ENCODE data around the gene PACSIN3.
A peak's percentile ranks its signal among the peaks of the same experiment; 100 is the strongest.

Gene PACSIN3

GRCh38 chr11:47152126-47152952 lies 33.9 kb downstream of the PACSIN3 start:
- DNase-seq = no peak

GRCh38 chr11:47149782-47150181 lies 36.5 kb downstream of the PACSIN3 start:
- no peak for DNase-seq

GRCh38 chr11:47148903-47149531 lies 37.2 kb downstream of the PACSIN3 start:
- peak; percentile 14 for DNase-seq

GRCh38 chr11:47148270-47148669 lies 38.0 kb downstream of the PACSIN3 start:
- DNase-seq = no peak

GRCh38 chr11:47147681-47148080 lies 38.6 kb downstream of the PACSIN3 start:
- DNase-seq = no peak

- DNase-seq = no peak
These were observed 39.0 kb downstream of the PACSIN3 start for GRCh38 chr11:47147250-47147649.

GRCh38 chr11:47144541-47144940 lies 41.7 kb downstream of the PACSIN3 start:
- DNase-seq = no peak

- DNase-seq = no peak
These were observed 42.9 kb downstream of the PACSIN3 start for GRCh38 chr11:47143322-47143721.

- no peak for DNase-seq
These were observed 46.4 kb downstream of the PACSIN3 start for GRCh38 chr11:47139878-47140277.

- no peak for DNase-seq
These were observed 48.8 kb downstream of the PACSIN3 start for GRCh38 chr11:47137476-47137875.

- DNase-seq = no peak
These were observed 49.3 kb downstream of the PACSIN3 start for GRCh38 chr11:47136921-47137320.

- DNase-seq = no peak
These were observed 49.9 kb downstream of the PACSIN3 start for GRCh38 chr11:47136327-47136726.

- no peak for DNase-seq
These were observed 53.3 kb downstream of the PACSIN3 start for GRCh38 chr11:47132981-47133380.

- no peak for DNase-seq
These were observed 53.7 kb downstream of the PACSIN3 start for GRCh38 chr11:47132490-47132889.

GRCh38 chr11:47131136-47131535 lies 55.1 kb downstream of the PACSIN3 start:
- no peak for DNase-seq

GRCh38 chr11:47130543-47130942 lies 55.7 kb downstream of the PACSIN3 start:
- no peak for DNase-seq

Measured in NCI-H2171 (cell line).